ENCODE measurements around the gene RNPEP. TPM values are rescaled to one million over a fixed set of nuclear protein-coding genes. Genes with fewer than 3 reads are reported as not detected.
A peak's percentile ranks its signal among the peaks of the same experiment; 100 is the strongest.
"Not testable (repeated sequence)": the region's sequence is repeated elsewhere in the genome, so short reads cannot be mapped to it uniquely, and the experiment has no call there.

Gene RNPEP, protein sequence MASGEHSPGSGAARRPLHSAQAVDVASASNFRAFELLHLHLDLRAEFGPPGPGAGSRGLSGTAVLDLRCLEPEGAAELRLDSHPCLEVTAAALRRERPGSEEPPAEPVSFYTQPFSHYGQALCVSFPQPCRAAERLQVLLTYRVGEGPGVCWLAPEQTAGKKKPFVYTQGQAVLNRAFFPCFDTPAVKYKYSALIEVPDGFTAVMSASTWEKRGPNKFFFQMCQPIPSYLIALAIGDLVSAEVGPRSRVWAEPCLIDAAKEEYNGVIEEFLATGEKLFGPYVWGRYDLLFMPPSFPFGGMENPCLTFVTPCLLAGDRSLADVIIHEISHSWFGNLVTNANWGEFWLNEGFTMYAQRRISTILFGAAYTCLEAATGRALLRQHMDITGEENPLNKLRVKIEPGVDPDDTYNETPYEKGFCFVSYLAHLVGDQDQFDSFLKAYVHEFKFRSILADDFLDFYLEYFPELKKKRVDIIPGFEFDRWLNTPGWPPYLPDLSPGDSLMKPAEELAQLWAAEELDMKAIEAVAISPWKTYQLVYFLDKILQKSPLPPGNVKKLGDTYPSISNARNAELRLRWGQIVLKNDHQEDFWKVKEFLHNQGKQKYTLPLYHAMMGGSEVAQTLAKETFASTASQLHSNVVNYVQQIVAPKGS
- 10 to 100 TPM; 43.8 to 56.6 TPM for total RNA-seq

DNA sequence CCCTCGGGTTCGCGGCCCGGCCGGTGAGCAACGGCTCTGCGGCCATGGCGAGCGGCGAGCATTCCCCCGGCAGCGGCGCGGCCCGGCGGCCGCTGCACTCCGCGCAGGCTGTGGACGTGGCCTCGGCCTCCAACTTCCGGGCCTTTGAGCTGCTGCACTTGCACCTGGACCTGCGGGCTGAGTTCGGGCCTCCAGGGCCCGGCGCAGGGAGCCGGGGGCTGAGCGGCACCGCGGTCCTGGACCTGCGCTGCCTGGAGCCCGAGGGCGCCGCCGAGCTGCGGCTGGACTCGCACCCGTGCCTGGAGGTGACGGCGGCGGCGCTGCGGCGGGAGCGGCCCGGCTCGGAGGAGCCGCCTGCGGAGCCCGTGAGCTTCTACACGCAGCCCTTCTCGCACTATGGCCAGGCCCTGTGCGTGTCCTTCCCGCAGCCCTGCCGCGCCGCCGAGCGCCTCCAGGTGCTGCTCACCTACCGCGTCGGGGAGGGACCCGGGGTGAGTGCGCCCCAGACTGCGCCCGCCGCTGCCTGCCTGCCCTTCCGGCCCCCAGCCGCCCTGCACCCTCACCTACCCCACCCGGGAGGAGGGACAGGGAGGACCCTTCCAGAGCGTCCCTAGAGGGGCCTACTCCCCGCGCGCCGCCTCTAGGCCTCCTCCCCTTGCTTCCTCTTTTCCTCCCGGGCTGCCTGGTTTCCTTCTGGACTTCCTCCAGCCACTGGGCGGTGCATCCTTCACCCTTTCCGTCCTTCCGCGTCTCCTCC, at the start of gene RNPEP:
TSS of gene RNPEP (plus strand) at position 26 of the 757 bp plus-strand sequence. CDS start at position 45, 19 bp downstream.
- H3K27ac Mint-ChIP-seq: peak within 1 kb of the TSS; percentile 71 to 96
- ATAC-seq (peak; percentile 80 to 83), DNase-seq (ENCODE audit: low spot score in 2 of 2) (peak; percentile 63 to 75)
- H3K9me3 Mint-ChIP-seq: no peaks in the 10 kb centered on the region
- peaks cover 7 to 12% of the 10 kb centered on the region in 2 donors for H3K36me3 Mint-ChIP-seq

DNA sequence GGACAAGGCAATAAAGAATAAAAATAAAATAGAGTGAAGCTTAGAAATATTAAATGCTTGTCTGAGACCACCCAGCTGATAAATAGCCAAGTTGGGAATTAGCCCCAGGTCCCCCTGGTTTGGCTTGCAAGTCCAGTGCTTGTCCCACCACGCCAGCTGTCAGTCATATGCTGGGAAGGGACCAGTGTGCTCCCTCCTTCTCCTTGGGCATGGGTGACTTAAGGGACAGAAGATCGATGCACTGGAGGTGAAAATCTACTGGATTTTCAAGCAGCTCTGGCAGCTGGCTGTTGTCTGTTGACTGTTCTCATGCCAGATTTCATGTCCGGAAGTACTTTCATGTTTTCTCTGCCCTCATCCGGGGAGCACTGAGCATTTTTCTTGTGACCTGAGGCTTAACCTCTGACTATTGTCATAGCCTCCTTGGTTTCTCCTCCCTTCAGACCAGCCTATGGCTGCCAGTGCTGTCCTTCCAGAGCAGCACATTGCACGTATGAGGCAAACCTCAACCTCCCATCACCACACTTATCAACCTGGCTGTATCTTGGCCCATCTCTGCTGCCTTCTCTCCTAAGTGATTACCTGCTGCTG, 48.5 kb upstream of the RNPEP start:
- H3K27ac Mint-ChIP-seq: no peak overlapping the region
- H3K36me3 Mint-ChIP-seq: no peaks in the 10 kb centered on the region
- no peak for DNase-seq (ENCODE audit: low spot score in 2 of 2)
- ATAC-seq: no peak
- H3K9me3 Mint-ChIP-seq: no peaks in the 10 kb centered on the region

DNA sequence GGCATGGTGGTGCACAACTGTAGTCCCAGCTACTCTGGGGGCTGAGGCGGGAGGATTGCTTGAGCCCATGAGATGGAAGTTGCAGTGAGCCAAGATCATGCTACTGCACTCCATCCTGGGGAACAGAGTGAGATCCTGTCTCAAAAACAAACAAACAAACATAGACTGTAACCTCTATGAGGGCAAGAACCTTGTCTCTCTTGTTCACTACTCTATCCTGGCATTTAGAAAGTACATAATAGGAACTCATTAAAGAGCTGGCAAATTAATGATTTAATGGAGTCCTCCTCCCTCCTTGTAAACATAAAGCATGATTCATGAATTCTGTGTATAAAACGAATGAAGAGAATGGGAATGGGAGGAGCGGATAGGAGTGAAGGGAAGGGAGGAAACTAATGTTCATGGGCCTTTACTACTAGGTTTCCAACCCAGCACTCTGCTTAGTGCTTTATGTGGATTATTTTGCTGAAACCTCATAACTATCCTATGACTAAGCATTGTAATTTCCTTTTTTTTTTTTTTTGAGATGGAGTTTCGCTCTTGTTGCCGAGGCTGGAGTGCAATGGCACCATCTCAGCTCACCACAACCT, 44.7 kb upstream of the RNPEP start:
- Mint-ChIP-seq H3K9me3 (no peaks in the 10 kb centered on the region), H3K36me3 (no peaks in the 10 kb centered on the region), H3K27ac (no peak overlapping the region)
- no peak for DNase-seq (ENCODE audit: low spot score in 2 of 2)
- no peak for ATAC-seq

DNA sequence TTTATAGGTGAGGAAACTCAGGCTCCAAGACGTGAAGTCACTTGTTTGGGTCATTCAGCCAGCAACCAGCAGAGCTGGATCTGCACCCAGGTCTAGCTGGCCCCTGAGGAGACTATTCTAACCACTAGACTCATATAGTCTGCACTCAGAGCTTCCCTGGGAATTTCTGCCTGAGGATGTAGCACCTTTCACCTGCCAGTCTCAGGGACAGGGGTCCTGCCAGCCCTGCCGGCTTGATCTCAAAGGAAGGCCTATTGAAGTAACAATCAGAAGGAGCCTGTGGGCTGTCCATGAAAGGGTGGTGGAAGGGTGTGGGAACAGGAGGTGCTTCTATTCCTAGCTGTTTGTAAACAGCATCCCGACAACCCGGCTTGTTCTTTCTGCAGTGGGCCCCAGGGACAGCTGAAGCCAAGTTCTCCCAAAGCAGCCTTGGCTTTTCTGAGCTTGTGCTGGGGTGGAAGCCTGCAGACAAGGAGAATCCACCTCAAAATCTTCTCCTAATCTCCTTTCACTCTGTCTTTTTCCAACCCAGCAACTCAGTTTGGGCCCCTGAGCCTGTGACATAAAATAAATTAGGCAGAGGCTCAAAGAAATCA, 43.9 kb upstream of the RNPEP start:
- Mint-ChIP-seq H3K27ac (no peak overlapping the region), H3K36me3 (no peaks in the 10 kb centered on the region), H3K9me3 (no peaks in the 10 kb centered on the region)
- ATAC-seq: no peak
- DNase-seq (ENCODE audit: low spot score in 2 of 2): no peak

DNA sequence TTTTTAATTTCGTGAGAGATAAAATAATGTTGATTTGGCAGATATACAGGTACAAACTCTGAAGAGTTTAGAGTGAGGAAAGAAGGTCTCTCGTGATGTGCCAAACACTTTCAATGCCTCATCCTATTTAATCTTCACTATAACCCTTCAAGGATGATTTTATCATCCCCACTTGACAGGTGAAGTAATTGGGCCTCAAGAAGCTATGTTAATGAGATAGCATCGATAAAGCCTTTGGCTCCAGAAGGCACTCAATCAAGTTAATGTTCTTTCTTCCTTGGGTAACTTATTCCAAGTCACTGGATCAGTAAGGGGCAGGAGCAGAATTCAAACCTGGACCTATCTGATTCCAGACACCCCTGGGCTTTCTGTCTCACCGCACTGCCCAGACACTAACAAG, 43.3 kb upstream of the RNPEP start:
- no peaks in the 10 kb centered on the region for H3K36me3 Mint-ChIP-seq
- ATAC-seq: no peak
- no peak for DNase-seq (ENCODE audit: low spot score in 2 of 2)
- no peaks in the 10 kb centered on the region for H3K9me3 Mint-ChIP-seq
- H3K27ac Mint-ChIP-seq: peak overlapping the region in 1 of 2 donors; percentile 4

DNA sequence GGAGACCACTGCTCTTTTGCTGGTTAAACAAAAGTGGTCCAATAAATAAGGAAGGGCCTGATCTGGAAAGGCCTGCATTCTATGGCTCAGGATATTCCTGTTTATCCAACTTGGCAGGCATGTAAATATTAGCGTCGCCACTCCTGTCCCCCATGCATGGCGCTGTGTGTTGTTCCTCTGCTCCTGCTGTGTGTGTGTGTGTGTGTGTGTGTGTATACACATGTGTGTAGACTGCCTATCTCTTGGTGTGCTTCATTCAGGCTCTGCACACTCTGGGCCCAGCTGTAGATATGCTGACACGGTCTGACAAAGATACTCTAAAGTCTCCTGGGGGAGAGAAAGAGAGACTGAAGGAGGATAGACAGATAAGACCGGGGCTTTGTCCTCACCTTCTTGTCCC, 42.9 kb upstream of the RNPEP start:
- peak overlapping the region in 1 of 2 donors; percentile 4 for H3K27ac Mint-ChIP-seq
- no peaks in the 10 kb centered on the region for H3K9me3 Mint-ChIP-seq
- no peaks in the 10 kb centered on the region for H3K36me3 Mint-ChIP-seq

DNA sequence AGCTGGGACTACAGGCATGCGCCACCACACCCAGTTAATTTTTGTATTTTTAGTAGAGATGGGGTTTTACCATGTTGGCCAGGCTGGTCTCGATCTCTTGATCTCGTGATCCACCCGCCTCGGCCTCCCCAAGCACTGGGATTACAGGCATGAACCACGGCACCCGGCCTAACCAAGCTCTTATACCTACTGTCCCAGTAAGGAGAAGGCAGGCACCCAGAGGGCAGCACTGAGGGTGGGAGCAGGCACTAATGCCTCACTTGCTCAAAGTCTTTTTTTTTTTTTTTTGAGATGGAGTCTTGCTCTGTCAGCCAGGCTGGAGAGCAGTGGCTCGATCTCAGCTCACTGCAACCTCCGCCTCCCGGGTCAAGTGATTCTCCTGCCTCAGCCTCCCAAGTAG, 42.1 kb upstream of the RNPEP start:
- not testable (repeated sequence) for ATAC-seq; H3K36me3 Mint-ChIP-seq; DNase-seq (ENCODE audit: low spot score in 2 of 2); H3K9me3 Mint-ChIP-seq
- peak overlapping the region in 1 of 2 donors; percentile 4 for H3K27ac Mint-ChIP-seq

More for the DNA sequence above, 42.9 kb upstream of the RNPEP start:
- DNase-seq (ENCODE audit: low spot score in 2 of 2): no peak
- ATAC-seq: no peak

DNA sequence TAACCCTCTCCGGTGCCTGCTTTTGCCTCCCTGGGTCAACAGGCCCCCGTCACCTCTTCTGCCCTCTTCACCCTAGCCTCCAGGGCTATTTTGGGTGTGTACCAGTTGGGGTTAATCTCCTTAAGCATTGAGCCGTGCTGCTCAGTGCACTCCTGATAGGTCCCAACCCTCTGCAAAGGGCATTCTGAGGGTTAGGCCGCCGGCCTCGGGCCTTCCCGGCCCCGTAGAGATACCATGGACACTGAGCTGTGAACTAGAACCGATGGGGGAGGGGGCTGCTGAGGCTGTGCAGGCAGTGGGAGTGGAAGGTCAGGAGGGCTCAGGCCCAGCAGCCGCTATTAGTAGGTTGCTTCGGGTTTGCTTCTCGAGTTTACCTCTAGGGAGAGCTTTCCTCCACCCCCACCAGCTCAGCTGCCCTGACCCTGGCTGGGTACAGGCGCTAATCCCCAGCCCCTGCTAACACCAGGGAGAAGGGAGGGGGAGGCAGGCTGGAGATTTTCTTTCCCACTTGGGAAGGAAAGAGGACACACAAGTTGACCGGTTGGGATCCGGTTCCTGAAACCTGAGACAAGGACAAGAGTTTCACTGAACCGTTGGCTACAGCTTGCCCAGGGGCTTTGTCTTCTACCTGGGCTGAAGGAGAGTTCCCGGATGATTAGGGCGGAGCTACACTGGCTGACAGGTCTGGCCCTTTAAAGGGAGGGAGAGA, 40.9 kb upstream of the RNPEP start:
- ATAC-seq (no peak), DNase-seq (ENCODE audit: low spot score in 2 of 2) (no peak)
- no peaks in the 10 kb centered on the region for H3K9me3 Mint-ChIP-seq
- peaks cover 0 to 6% of the 10 kb centered on the region in 2 donors for H3K36me3 Mint-ChIP-seq
- no peak overlapping the region for H3K27ac Mint-ChIP-seq

DNA sequence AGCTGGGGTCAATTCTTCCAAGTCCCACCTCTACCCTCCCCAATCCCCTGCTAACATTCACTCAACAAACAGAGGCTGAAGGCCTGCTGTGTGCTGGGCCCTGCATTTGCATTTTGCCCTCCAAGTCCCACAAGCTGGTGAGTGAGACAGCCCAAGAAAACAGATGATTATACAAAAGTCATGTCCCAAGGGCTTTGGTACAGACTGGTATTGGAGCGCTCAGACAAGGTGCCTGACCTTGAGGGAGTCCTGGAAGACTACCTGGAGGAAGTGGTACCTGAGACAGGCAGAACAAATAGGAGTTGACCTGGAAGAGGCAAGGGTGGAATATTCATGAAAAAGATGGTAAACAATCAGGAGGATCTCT, 40.3 kb upstream of the RNPEP start:
- ATAC-seq: no peak
- Mint-ChIP-seq H3K27ac (no peak overlapping the region), H3K9me3 (no peaks in the 10 kb centered on the region), H3K36me3 (peaks cover 0 to 10% of the 10 kb centered on the region in 2 donors)
- DNase-seq (ENCODE audit: low spot score in 2 of 2): no peak

DNA sequence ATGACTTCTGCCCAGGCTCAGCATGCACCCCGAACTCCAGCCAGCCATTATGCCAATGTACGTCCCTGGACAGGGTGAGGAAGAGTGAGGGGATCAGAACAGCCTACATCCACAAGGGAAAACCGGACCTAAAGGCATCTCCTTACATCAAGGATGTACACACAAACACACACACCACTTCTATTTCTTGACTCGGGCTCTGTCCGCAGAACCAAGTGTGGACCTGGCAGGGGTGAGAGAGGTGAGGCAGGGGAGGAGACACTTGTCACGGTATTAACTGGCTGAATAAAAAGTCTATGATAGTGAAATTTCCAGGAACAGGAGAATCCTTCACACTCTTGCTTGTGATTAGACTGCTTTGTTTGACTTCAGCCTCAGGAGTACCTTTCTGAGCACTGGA, 38.4 kb upstream of the RNPEP start:
- Mint-ChIP-seq H3K9me3 (no peaks in the 10 kb centered on the region), H3K27ac (no peak overlapping the region), H3K36me3 (peaks cover 0 to 10% of the 10 kb centered on the region in 2 donors)
- ATAC-seq (no peak), DNase-seq (ENCODE audit: low spot score in 2 of 2) (no peak)

DNA sequence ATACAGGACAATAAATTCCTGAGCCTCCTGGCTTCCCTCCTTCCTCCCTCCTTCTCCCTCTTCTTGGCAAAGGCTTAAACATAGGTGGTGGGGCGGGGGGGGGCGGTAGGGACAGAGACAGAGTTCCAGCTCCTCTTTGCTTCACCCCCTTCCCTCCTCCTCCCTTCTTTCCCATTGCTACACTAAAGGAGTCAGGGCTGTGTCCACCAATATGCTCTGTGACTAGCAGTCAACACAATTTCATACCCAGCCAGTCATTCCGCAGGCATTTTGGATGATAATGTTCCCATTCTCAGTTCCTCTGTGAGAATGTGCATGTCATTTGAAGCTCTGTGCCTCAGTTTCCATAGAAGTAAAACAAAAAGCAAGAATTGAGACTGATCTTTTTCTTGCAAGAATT, 37.8 kb upstream of the RNPEP start:
- ATAC-seq: no peak
- Mint-ChIP-seq H3K9me3 (no peaks in the 10 kb centered on the region), H3K36me3 (peaks cover 0 to 10% of the 10 kb centered on the region in 2 donors), H3K27ac (no peak overlapping the region)
- DNase-seq (ENCODE audit: low spot score in 2 of 2): no peak

DNA sequence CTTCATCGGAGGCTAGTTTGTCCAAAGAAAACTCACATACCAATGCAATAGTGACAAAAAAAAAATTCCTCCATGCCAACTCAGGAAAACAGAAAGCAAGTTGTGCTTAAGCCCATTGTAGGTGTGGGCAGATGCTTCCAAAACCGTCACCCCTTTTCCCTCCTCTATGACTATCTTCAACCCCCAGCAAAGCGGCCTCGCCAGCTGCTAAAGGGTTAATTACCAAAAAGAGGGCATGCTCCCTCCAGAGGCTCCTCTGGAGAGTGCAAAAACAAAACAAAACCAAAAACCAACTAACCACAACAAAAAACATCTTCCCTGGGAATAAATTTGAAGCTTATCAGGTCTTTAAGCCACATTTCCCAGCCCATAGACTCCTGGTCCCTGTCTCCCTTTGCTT, 37.3 kb upstream of the RNPEP start:
- Mint-ChIP-seq H3K27ac (no peak overlapping the region), H3K36me3 (peaks cover 0 to 10% of the 10 kb centered on the region in 2 donors), H3K9me3 (no peaks in the 10 kb centered on the region)
- DNase-seq (ENCODE audit: low spot score in 2 of 2) (no peak), ATAC-seq (no peak)

DNA sequence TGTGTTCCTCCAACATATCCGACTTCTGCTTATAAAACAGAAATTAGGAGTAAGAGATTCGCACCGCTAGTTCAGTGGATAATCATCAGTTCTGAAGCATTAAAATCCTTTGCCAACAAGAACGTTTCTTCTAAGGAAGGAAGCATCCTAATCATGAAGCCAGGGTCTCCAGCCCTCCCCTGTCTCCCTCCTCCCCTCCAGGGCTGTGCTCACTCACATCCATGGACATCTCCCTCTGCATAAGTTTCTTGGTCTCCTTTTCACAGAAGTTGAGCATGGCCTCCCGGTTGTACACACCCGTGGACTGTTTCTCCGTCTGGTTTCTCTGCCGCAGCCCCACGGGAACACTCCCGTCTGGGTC, 36.6 kb upstream of the RNPEP start:
- ATAC-seq (no peak), DNase-seq (ENCODE audit: low spot score in 2 of 2) (no peak)
- Mint-ChIP-seq H3K27ac (no peak overlapping the region), H3K36me3 (peaks cover 0 to 10% of the 10 kb centered on the region in 2 donors), H3K9me3 (no peaks in the 10 kb centered on the region)

DNA sequence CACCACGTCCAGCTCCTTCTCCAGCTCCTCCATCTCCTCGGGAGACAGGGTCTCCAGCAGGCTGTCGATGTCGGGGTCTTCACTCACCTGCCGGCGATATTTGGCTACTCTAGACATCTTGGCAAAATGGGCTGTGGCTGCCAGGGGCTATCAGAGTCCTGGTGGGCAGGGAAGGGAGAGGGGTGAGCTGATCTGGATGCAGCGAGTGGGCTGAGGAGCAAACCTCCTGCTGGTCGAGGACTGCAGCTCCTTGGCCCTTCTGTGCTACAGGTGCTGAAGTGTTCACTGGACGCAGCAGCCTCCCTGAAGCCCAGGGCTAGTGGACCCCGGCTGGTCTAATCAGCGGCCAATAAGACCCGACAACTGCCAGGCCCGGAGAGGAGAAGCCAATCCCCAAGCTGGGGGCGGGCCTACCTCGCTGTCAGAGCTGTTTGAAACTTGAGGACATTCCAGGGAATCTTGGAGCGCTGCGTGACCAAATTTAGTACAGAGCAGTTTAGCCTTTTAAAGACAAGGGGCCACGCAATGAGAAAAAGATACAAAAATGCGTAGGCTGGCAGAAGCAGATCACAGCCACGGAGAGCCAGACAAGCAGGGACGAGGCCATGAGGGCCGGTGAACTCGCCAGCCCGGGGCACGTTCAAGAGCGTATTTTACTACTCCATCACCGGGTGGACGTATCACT, 36.1 kb upstream of the RNPEP start, which contains the start of gene LMOD1:
TSS of gene LMOD1 (minus strand) at position 325 of the 685 bp plus-strand sequence. CDS start at position 117, 208 bp downstream.
- Mint-ChIP-seq H3K9me3 (no peaks in the 10 kb centered on the region), H3K36me3 (peaks cover 0 to 10% of the 10 kb centered on the region in 2 donors), H3K27ac (no peak within 1 kb of the TSS)
- ATAC-seq: peak; percentile 18 to 46
- DNase-seq (ENCODE audit: low spot score in 2 of 2): no peak

DNA sequence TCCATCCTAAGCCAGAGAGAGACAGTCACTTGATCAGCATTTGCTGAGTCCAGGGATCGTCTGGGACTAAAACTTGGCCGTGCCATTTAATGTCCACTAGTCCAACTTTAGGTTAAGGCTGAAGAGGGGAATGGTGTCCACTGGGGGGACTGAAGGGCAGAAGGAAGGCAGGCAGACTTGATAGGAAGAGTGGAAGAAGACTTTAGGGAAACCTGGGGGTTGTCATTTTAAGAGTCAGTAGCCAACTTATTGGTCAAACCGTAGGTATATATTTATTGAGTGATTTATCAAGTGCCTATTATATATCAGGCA, 34.8 kb upstream of the RNPEP start:
- Mint-ChIP-seq H3K9me3 (no peaks in the 10 kb centered on the region), H3K27ac (no peak overlapping the region), H3K36me3 (peaks cover 0 to 10% of the 10 kb centered on the region in 2 donors)
- DNase-seq (ENCODE audit: low spot score in 2 of 2) (no peak), ATAC-seq (no peak)
